IPS-NIHi11 (cell line): ENCODE measurements around the gene SYT14.
"Not testable (repeated sequence)": the region's sequence is repeated elsewhere in the genome, so short reads cannot be mapped to it uniquely, and the experiment has no call there.

Source experiments
- DNase-seq: peaks from one replicate; pipeline ENCODE4 v3.0.0; 2012; ENCODE audit warnings: mixed read lengths, low spot score

The SYT14 gene

GRCh38 chr1:210027994-210028393, 90.0 kb downstream of the SYT14 start:
- DNase-seq: no peak

- no peak for DNase-seq
Observed at GRCh38 chr1:210031473-210031872, 93.5 kb downstream of the SYT14 start.

GRCh38 chr1:210043058-210043457, 105.0 kb downstream of the SYT14 start:
- DNase-seq: no peak

GRCh38 chr1:210049616-210050015, 111.6 kb downstream of the SYT14 start:
- DNase-seq: no peak

- not testable (repeated sequence) for DNase-seq
Observed at GRCh38 chr1:210050491-210050890, 112.5 kb downstream of the SYT14 start.

- DNase-seq: no peak
Observed at GRCh38 chr1:210053126-210053525, 115.1 kb downstream of the SYT14 start.

GRCh38 chr1:210057593-210057992, 119.6 kb downstream of the SYT14 start:
- DNase-seq: no peak

- DNase-seq: no peak
Observed at GRCh38 chr1:210061992-210062391, 124.0 kb downstream of the SYT14 start.

- DNase-seq: no peak
Observed at GRCh38 chr1:210070531-210070930, 132.5 kb downstream of the SYT14 start.

- DNase-seq: no peak
Observed at GRCh38 chr1:210072129-210072528, 134.1 kb downstream of the SYT14 start.

GRCh38 chr1:210072896-210073504, 135.0 kb downstream of the SYT14 start:
- DNase-seq: no peak

GRCh38 chr1:210074904-210075303, 136.9 kb downstream of the SYT14 start:
- no peak for DNase-seq

- DNase-seq: no peak
Observed at GRCh38 chr1:210076620-210077019, 138.6 kb downstream of the SYT14 start.

GRCh38 chr1:210081494-210081893, 143.5 kb downstream of the SYT14 start:
- DNase-seq: no peak

- DNase-seq: no peak
Observed at GRCh38 chr1:210085359-210085758, 147.3 kb downstream of the SYT14 start.

GRCh38 chr1:210087058-210087457, 149.0 kb downstream of the SYT14 start:
- DNase-seq: no peak

GRCh38 chr1:210089855-210090254, 151.8 kb downstream of the SYT14 start:
- no peak for DNase-seq

GRCh38 chr1:210092366-210092765, 154.3 kb downstream of the SYT14 start:
- DNase-seq: no peak

- DNase-seq: no peak
Observed at GRCh38 chr1:210093461-210093860, 155.4 kb downstream of the SYT14 start.

- DNase-seq: no peak
Observed at GRCh38 chr1:210098356-210098755, 160.3 kb downstream of the SYT14 start.

GRCh38 chr1:210099921-210100320, 161.9 kb downstream of the SYT14 start:
- DNase-seq: no peak

- DNase-seq: no peak
Observed at GRCh38 chr1:210104103-210104502, 166.1 kb downstream of the SYT14 start.

- not testable (repeated sequence) for DNase-seq
Observed at GRCh38 chr1:210112906-210113305, 174.9 kb downstream of the SYT14 start.

GRCh38 chr1:210117198-210117597, 179.2 kb downstream of the SYT14 start:
- no peak for DNase-seq
